Retinal pigment epithelial cell (primary cell): ENCODE results near the gene VMO1.
A peak's percentile ranks its signal among the peaks of the same experiment; 100 is the strongest.

Source experiments
- DNase-seq: peaks from one replicate; pipeline ENCODE4 v3.0.0-alpha.2; 2010; ENCODE audit warnings: low read depth
- H3K4me3 ChIP-seq: 2 replicates; pipeline ENCODE4 v1.5.1; 2011; ENCODE audit warnings: mild to moderate bottlenecking, low read length, control low read depth, moderate library complexity
- CTCF ChIP-seq: conservative IDR thresholded peaks from 2 replicates; pipeline ENCODE4 v1.5.1; 2011; ENCODE audit warnings: low read depth, low read length, control low read depth, inconsistent platforms

Gene VMO1

GRCh38 chr17:4796552-4796920 is 10.4 kb upstream of the VMO1 start:
- H3K4me3 ChIP-seq = peak overlapping the region; percentile 100
- DNase-seq = no peak
- TF ChIP-seq CTCF = no peak

GRCh38 chr17:4795168-4795567 is 9.0 kb upstream of the VMO1 start:
- no peak for TF ChIP-seq CTCF
- no peak overlapping the region for H3K4me3 ChIP-seq
- no peak for DNase-seq

- DNase-seq = no peak
- H3K4me3 ChIP-seq = peak overlapping the region; percentile 61
- no peak for TF ChIP-seq CTCF
Observed at GRCh38 chr17:4790705-4791088, 4.5 kb upstream of the VMO1 start.

- H3K4me3 ChIP-seq = peak overlapping the region; percentile 61
- DNase-seq = no peak
- TF ChIP-seq CTCF = peak; percentile 66
Observed at GRCh38 chr17:4789951-4790704, 4.0 kb upstream of the VMO1 start.

- TF ChIP-seq CTCF = no peak
- H3K4me3 ChIP-seq = peak overlapping the region; percentile 61
- DNase-seq = no peak
Observed at GRCh38 chr17:4789701-4789950, 3.5 kb upstream of the VMO1 start.

- TF ChIP-seq CTCF = no peak
- no peak for DNase-seq
- H3K4me3 ChIP-seq = peak within 1 kb of the TSS; percentile 61
Observed at GRCh38 chr17:4788807-4789700, 2.9 kb upstream of the VMO1 start, which contains the start of gene GLTPD2. GLTPD2 (plus strand) TSS chr17:4788964; CDS start chr17:4789012, 48 bp downstream.

- no peak overlapping the region for H3K4me3 ChIP-seq
- TF ChIP-seq CTCF = no peak
- DNase-seq = no peak
Observed at GRCh38 chr17:4788159-4788806, 2.1 kb upstream of the VMO1 start.
